HepG2 (cell line): ENCODE data around the gene TMOD3. TPM values are rescaled to one million over a fixed set of nuclear protein-coding genes. Genes with fewer than 3 reads are reported as not detected.

Experiments
- MYC ChIP-seq: sonication (generic); formaldehyde crosslinking; IDR thresholded peaks from 2 replicates; pipeline ENCODE4 v1.9.0; 2021; ENCODE audit warnings: missing genetic modification reagents, borderline replicate concordance
- STAT5B ChIP-seq: sonication (generic); formaldehyde crosslinking; IDR thresholded peaks from 2 replicates; pipeline ENCODE4 v1.4.0; 2020; ENCODE audit warnings: missing genetic modification reagents
- TOE1 ChIP-seq: sonication (generic); formaldehyde crosslinking; IDR thresholded peaks from 2 replicates; pipeline ENCODE4 v1.4.0; 2020; ENCODE audit warnings: mild to moderate bottlenecking, missing genetic modification reagents
- ZNF484 ChIP-seq: sonication (generic); formaldehyde crosslinking; IDR thresholded peaks from 2 replicates; pipeline ENCODE4 v1.5.1; 2020; ENCODE audit warnings: mild to moderate bottlenecking, low read depth, missing genetic modification reagents, borderline replicate concordance
- polyA plus RNA-seq, 8 experiments: library from polyadenylated mRNA; depleted of rRNA in 3 of 8; stranded (reverse) in 7 of 8; unstranded in 1 of 8; fragments of >200 nt; fragmentation: Illumina TruSeq in 4 of 8; extraction: Trizol in 4 of 8; gene quantifications; 2 replicates each; pipeline versions ENCODE4 v1.2.1 to v1.2.3, GENCODE V29; 2011 to 2016; ENCODE audit warnings: low read depth in 4 of 8, missing spikeins in 1 of 8, mixed read lengths in 1 of 8; ENCODE audit not compliant: insufficient read depth in 1 of 8
- total RNA-seq, 5 experiments: library from RNA; depleted of rRNA; stranded (reverse); fragments of >200 nt; fragmentation: Illumina TruSeq; extraction: Trizol; gene quantifications; 2 replicates each; pipeline ENCODE4 v1.2.3, GENCODE V29; 2016; ENCODE audit warnings: low read depth in 1 of 5
- TF ChIP-seq, protein P1 (sequence below): sonication (generic); formaldehyde crosslinking; IDR thresholded peaks from 2 replicates; pipeline ENCODE4 v1.4.0; 2020; ENCODE audit warnings: mild to moderate bottlenecking, missing genetic modification reagents, borderline replicate concordance
- TF ChIP-seq, protein P2 (sequence below): sonication (generic); formaldehyde crosslinking; IDR thresholded peaks from 2 replicates; pipeline ENCODE4 v1.9.0; 2022; ENCODE audit warnings: missing genetic modification reagents, mild to moderate bottlenecking, borderline replicate concordance

The TMOD3 gene
- total and polyA plus RNA-seq, 2 of the 13 experiments (the other 11 are each of a cell fraction or from before 2014, with no cell fraction given) = 5.1 to 23.2 TPM

DNA sequence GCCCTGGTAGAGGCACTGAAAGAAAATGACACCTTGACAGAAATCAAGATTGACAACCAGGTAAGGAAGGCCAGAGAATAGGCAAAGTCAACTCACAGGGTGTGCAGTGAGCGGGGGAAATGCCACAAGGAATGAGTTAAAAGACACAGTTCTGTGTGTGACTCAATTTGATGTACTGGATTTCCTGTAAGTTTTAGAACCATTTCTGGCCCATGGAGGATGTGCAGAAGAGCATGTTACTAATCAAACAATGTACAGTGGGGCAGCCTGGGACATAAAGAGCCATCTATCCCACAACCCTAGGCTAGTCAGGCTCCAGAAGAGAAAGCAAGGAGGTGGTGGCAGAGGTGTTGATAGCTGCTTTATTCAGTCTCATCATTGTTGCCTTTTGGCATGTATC, 31.2 kb upstream of the TMOD3 start (continued):
- TF ChIP-seq, protein P1, sequence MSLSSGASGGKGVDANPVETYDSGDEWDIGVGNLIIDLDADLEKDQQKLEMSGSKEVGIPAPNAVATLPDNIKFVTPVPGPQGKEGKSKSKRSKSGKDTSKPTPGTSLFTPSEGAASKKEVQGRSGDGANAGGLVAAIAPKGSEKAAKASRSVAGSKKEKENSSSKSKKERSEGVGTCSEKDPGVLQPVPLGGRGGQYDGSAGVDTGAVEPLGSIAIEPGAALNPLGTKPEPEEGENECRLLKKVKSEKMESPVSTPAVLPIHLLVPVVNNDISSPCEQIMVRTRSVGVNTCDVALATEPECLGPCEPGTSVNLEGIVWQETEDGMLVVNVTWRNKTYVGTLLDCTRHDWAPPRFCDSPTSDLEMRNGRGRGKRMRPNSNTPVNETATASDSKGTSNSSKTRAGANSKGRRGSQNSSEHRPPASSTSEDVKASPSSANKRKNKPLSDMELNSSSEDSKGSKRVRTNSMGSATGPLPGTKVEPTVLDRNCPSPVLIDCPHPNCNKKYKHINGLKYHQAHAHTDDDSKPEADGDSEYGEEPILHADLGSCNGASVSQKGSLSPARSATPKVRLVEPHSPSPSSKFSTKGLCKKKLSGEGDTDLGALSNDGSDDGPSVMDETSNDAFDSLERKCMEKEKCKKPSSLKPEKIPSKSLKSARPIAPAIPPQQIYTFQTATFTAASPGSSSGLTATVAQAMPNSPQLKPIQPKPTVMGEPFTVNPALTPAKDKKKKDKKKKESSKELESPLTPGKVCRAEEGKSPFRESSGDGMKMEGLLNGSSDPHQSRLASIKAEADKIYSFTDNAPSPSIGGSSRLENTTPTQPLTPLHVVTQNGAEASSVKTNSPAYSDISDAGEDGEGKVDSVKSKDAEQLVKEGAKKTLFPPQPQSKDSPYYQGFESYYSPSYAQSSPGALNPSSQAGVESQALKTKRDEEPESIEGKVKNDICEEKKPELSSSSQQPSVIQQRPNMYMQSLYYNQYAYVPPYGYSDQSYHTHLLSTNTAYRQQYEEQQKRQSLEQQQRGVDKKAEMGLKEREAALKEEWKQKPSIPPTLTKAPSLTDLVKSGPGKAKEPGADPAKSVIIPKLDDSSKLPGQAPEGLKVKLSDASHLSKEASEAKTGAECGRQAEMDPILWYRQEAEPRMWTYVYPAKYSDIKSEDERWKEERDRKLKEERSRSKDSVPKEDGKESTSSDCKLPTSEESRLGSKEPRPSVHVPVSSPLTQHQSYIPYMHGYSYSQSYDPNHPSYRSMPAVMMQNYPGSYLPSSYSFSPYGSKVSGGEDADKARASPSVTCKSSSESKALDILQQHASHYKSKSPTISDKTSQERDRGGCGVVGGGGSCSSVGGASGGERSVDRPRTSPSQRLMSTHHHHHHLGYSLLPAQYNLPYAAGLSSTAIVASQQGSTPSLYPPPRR (CRISPR knock-in tag) = no peak
- no peak for TF ChIP-seq ZNF484 (CRISPR knock-in tag)
- no peak for TF ChIP-seq TOE1 (CRISPR knock-in tag)
- TF ChIP-seq, protein P2, sequence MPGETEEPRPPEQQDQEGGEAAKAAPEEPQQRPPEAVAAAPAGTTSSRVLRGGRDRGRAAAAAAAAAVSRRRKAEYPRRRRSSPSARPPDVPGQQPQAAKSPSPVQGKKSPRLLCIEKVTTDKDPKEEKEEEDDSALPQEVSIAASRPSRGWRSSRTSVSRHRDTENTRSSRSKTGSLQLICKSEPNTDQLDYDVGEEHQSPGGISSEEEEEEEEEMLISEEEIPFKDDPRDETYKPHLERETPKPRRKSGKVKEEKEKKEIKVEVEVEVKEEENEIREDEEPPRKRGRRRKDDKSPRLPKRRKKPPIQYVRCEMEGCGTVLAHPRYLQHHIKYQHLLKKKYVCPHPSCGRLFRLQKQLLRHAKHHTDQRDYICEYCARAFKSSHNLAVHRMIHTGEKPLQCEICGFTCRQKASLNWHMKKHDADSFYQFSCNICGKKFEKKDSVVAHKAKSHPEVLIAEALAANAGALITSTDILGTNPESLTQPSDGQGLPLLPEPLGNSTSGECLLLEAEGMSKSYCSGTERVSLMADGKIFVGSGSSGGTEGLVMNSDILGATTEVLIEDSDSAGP = no peak
- TF ChIP-seq MYC (CRISPR knock-in tag) = no peak
- TF ChIP-seq STAT5B (CRISPR knock-in tag) = no peak
